SK-N-SH (cell line): ENCODE data around the gene ITCH. TPM values are rescaled to one million over a fixed set of nuclear protein-coding genes. Genes with fewer than 3 reads are reported as not detected.

Experiments
- CTCF ChIA-PET: fragments of 300-600, 350-600 bp; formaldehyde crosslinking; extraction: SDS; loops from one replicate; lab custom pipeline; 2021; lab: Yijun Ruan, JAX
- POLR2A ChIA-PET: fragments of 350-600 bp; sonication (Branson Sonifier 250); formaldehyde crosslinking; extraction: SDS; loops from one replicate; lab custom pipeline; 2020; ENCODE audit warnings: antibody characterized with exemption, inconsistent platforms; lab: Yijun Ruan, JAX
- DNase-seq: peaks from one replicate; pipeline ENCODE4 v3.0.0; 2012
- H2AFZ ChIP-seq: fragments of 200-600 bp; sonication (generic); 2 replicates; pipeline ENCODE4 v1.8.1; 2016; ENCODE audit warnings: antibody characterized with exemption, mild to moderate bottlenecking, low read depth
- H3F3A ChIP-seq: fragments of 200-600 bp; sonication (generic); replicated peaks from 2 replicates; pipeline ENCODE3; 2016; ENCODE audit warnings: antibody characterized with exemption, mild to moderate bottlenecking; ENCODE audit not compliant: insufficient read depth
- H3K27ac ChIP-seq, 2 experiments: fragments of 200-500 bp in 1 of 2; fragments of 200-600 bp in 1 of 2; sonication (Bioruptor generic) in 1 of 2; sonication (generic), shearing (Covaris generic) in 1 of 2; 2 replicates each; pipeline versions ENCODE4 v1.5.1 to v1.6.1; 2014 to 2016; ENCODE audit warnings: low read depth in 2 of 2, inconsistent platforms in 1 of 2, low read length in 1 of 2, mild to moderate bottlenecking in 1 of 2, mixed read lengths in 1 of 2
- H3K27me3 ChIP-seq: fragments of 200-600 bp; sonication (generic), shearing (Covaris generic); 2 replicates; pipeline ENCODE4 v1.6.1; 2016; ENCODE audit warnings: mixed run types; ENCODE audit not compliant: insufficient read depth
- H3K36me3 ChIP-seq, 2 experiments: fragments of 200-500 bp in 1 of 2; fragments of 200-600 bp in 1 of 2; sonication (Bioruptor generic) in 1 of 2; sonication (generic) in 1 of 2; replicated peaks in 1 of 2; 2 replicates each; pipeline versions ENCODE3 to v1.5.1; 2014 to 2016; ENCODE audit warnings: low read length in 1 of 2, mild to moderate bottlenecking in 1 of 2; ENCODE audit not compliant: insufficient read depth in 2 of 2, control insufficient read depth in 1 of 2
- H3K4me1 ChIP-seq, 2 experiments: fragments of 200-500 bp in 1 of 2; fragments of 200-600 bp in 1 of 2; sonication (Bioruptor generic) in 1 of 2; sonication (generic), shearing (Covaris generic) in 1 of 2; 2 replicates each; pipeline versions ENCODE4 v1.5.1 to v1.6.1; 2014 to 2016; ENCODE audit warnings: low read depth in 1 of 2, low read length in 1 of 2, mixed run types in 1 of 2; ENCODE audit not compliant: insufficient read depth in 2 of 2, control insufficient read depth in 1 of 2
- H3K4me2 ChIP-seq: fragments of 200-600 bp; sonication (generic), shearing (Covaris generic); 2 replicates; pipeline ENCODE4 v1.6.1; 2017; ENCODE audit warnings: mixed run types
- H3K4me3 ChIP-seq, 2 experiments: fragments of 200-500 bp in 1 of 2; fragments of 200-600 bp in 1 of 2; sonication (Bioruptor generic) in 1 of 2; sonication (generic), shearing (Covaris generic) in 1 of 2; 2 replicates each; pipeline versions ENCODE4 v1.5.1 to v1.8.1; 2014 to 2016; ENCODE audit warnings: low read depth in 2 of 2, inconsistent platforms in 1 of 2, low read length in 1 of 2, mild to moderate bottlenecking in 1 of 2, mixed read lengths in 1 of 2, moderate library complexity in 1 of 2
- H3K79me2 ChIP-seq: fragments of 200-600 bp; sonication (generic); 2 replicates; pipeline ENCODE4 v1.8.1; 2017; ENCODE audit warnings: mild to moderate bottlenecking; ENCODE audit not compliant: insufficient read depth
- H3K9ac ChIP-seq: fragments of 200-600 bp; sonication (generic); 2 replicates; pipeline ENCODE4 v1.6.1; 2017; ENCODE audit warnings: mixed run types
- H3K9me2 ChIP-seq: fragments of 200-600 bp; sonication (generic); 2 replicates; pipeline ENCODE4 v1.6.1; 2017; ENCODE audit warnings: mixed run types
- H3K9me3 ChIP-seq: fragments of 200-600 bp; sonication (generic); 2 replicates; pipeline ENCODE4 v1.6.1; 2017; ENCODE audit warnings: mixed run types, mild to moderate bottlenecking, moderate library complexity
- H4K20me1 ChIP-seq: fragments of 200-600 bp; sonication (generic); 2 replicates; pipeline ENCODE4 v1.6.1; 2017; ENCODE audit warnings: mild to moderate bottlenecking, mixed run types; ENCODE audit not compliant: insufficient read depth
- ELF1 ChIP-seq: IDR thresholded peaks from 2 replicates; pipeline ENCODE4 v1.4.0; 2012
- FOSL2 ChIP-seq: IDR thresholded peaks from 2 replicates; pipeline ENCODE4 v1.4.0; 2012; ENCODE audit warnings: low read depth, mild to moderate bottlenecking, moderate library complexity, borderline replicate concordance
- FOXJ3 ChIP-seq: sonication (generic); formaldehyde crosslinking; IDR thresholded peaks from 2 replicates; pipeline ENCODE4 v1.5.1; 2020; ENCODE audit warnings: mild to moderate bottlenecking, missing genetic modification reagents
- FOXM1 ChIP-seq: IDR thresholded peaks from 2 replicates; pipeline ENCODE4 v1.4.0; 2012; ENCODE audit warnings: low read depth, mild to moderate bottlenecking
- MEF2A ChIP-seq: IDR thresholded peaks from 2 replicates; pipeline ENCODE4 v1.4.0; 2012; ENCODE audit warnings: low read depth, borderline replicate concordance
- NFIC ChIP-seq: IDR thresholded peaks from 2 replicates; pipeline ENCODE4 v1.4.0; 2012; ENCODE audit warnings: borderline replicate concordance
- NRF1 ChIP-seq: IDR thresholded peaks from 2 replicates; pipeline ENCODE4 v1.6.1; 2012; ENCODE audit warnings: low read depth, mild to moderate bottlenecking, low read length
- POLR2AphosphoS5 ChIP-seq: IDR thresholded peaks from 2 replicates; pipeline ENCODE4 v1.6.1; 2012; ENCODE audit warnings: low read depth, low read length
- RAD21 ChIP-seq: IDR thresholded peaks from 2 replicates; pipeline ENCODE4 v1.6.1; 2012; ENCODE audit warnings: mild to moderate bottlenecking, low read length
- RCOR1 ChIP-seq: fragments of 150-350 bp; IDR thresholded peaks from 2 replicates; pipeline ENCODE4 v1.6.1; 2017; ENCODE audit warnings: antibody characterized with exemption, low read length
- RFX5 ChIP-seq: IDR thresholded peaks from 2 replicates; pipeline ENCODE4 v1.6.1; 2012; ENCODE audit warnings: mild to moderate bottlenecking, improper control_type of control experiment, low read length
- SIN3A ChIP-seq: IDR thresholded peaks from 2 replicates; pipeline ENCODE4 v1.6.1; 2012; ENCODE audit warnings: low read depth, mild to moderate bottlenecking, low read length, moderate library complexity, borderline replicate concordance
- SMC3 ChIP-seq: IDR thresholded peaks from 2 replicates; pipeline ENCODE4 v1.6.1; 2012; ENCODE audit warnings: low read depth, low read length, improper control_type of control experiment
- TAF1 ChIP-seq: IDR thresholded peaks from 2 replicates; pipeline ENCODE4 v1.6.1; 2012; ENCODE audit warnings: low read depth, mild to moderate bottlenecking, low read length, moderate library complexity, borderline replicate concordance
- TCF12 ChIP-seq: IDR thresholded peaks from 2 replicates; pipeline ENCODE4 v1.4.0; 2012
- TEAD4 ChIP-seq: IDR thresholded peaks from 2 replicates; pipeline ENCODE4 v1.4.0; 2012; ENCODE audit warnings: mild to moderate bottlenecking, borderline replicate concordance; ENCODE audit not compliant: insufficient read depth
- YY1 ChIP-seq: IDR thresholded peaks from 2 replicates; pipeline ENCODE4 v1.4.0; 2012; ENCODE audit warnings: low read depth, mild to moderate bottlenecking
- WGBS: methylation state at CpG from one replicate; pipeline ENCODE4 v1.1.6; 2017; ENCODE audit warnings: low lambda C conversion rate; 5-methylcytosine and 5-hydroxymethylcytosine counted together
- polyA plus RNA-seq, 3 experiments: library from polyadenylated mRNA; depleted of rRNA; stranded (reverse); fragments of >200 nt; gene quantifications; 2 replicates each; pipeline ENCODE4 v1.2.3, GENCODE V29; 2012
- TF ChIP-seq, protein P1 (sequence below): IDR thresholded peaks from 2 replicates; pipeline ENCODE4 v1.6.1; 2012; ENCODE audit warnings: mild to moderate bottlenecking, low read depth, low read length, moderate library complexity
- TF ChIP-seq, protein P2 (sequence below): IDR thresholded peaks from 2 replicates; pipeline ENCODE4 v1.4.0; 2012; ENCODE audit warnings: low read depth, borderline replicate concordance
- TF ChIP-seq, protein P3 (sequence below): IDR thresholded peaks from 2 replicates; pipeline ENCODE4; 2012
- TF ChIP-seq, protein P4 (sequence below): IDR thresholded peaks from 2 replicates; pipeline ENCODE4 v1.4.0; 2012; ENCODE audit warnings: low read depth, borderline replicate concordance

Gene ITCH
- polyA plus RNA-seq, 1 of the 3 experiments (the other 2 are of a cell fraction) = 3.8 TPM

DNA sequence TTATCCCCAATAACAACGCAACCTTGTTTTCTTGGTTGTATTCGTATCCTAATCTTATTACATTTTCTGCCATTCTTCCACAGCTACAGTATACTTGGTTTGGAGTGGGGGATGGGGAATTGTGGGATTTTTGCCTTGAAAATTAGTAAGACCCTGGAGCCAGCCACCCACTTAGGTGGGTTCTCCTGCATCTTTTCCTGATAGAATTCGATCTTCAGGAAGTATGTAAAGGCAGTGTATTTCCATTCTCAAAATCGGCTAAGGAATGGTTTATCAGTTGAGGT lies 1.1 kb downstream of the ITCH start:
- peaks cover under 1 to 26% of the 10 kb centered on the region in 2 experiments for H3K36me3 ChIP-seq
- peaks cover 50% of the 10 kb centered on the region for H4K20me1 ChIP-seq

DNA sequence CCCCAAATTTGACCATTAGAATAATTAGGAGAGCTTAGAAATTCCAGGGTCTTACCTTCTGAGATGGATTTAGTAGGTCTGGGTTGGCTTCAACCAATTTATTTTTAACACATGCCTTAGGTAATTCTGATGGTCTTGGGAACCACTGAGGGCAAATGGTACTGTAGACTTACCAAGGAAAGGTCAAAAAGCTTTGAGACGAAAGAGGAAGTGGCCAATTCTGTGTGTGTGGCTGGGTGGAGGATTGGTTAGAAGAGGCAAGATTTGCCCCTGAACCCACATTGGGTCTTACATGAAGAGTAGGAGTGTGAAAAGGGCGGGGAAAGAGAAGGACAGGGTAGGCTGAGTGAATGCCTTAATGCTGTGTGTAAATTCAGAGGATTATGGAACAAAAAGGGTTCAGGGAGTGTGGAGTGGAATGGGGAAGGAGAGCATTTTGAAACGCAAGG lies 2.7 kb downstream of the ITCH start:
- Histone ChIP-seq H2AFZ (no peak overlapping the region), H3K4me2 (peak overlapping the region; percentile 81), H4K20me1 (peaks cover 63% of the 10 kb centered on the region), H3K9me2 (no peaks in the 10 kb centered on the region), H3K79me2 (peaks cover 77% of the 10 kb centered on the region), H3K4me3 (no peak overlapping the region), H3F3A (peaks cover 9% of the 10 kb centered on the region), H3K27ac (no peak overlapping the region), H3K36me3 (peaks cover 11 to 40% of the 10 kb centered on the region in 2 experiments), H3K4me1 (peaks cover 2 to 11% of the 10 kb centered on the region in 2 experiments; a peak in 2 of 4 replicates), H3K9me3 (no peaks in the 10 kb centered on the region), H3K27me3 (no peaks in the 10 kb centered on the region), H3K9ac (no peak overlapping the region)
- ChIA-PET CTCF (interaction anchor here (3.5 kb wide), 1 partner anchor 53 kb away, joined by 17 read pairs; no protein-coding TSS in a partner anchor), POLR2A (no interaction called here)
- WGBS = 93% methylated on average over 3 of the region's 3 CpGs
- DNase-seq = no peak
- TF ChIP-seq, protein P1, sequence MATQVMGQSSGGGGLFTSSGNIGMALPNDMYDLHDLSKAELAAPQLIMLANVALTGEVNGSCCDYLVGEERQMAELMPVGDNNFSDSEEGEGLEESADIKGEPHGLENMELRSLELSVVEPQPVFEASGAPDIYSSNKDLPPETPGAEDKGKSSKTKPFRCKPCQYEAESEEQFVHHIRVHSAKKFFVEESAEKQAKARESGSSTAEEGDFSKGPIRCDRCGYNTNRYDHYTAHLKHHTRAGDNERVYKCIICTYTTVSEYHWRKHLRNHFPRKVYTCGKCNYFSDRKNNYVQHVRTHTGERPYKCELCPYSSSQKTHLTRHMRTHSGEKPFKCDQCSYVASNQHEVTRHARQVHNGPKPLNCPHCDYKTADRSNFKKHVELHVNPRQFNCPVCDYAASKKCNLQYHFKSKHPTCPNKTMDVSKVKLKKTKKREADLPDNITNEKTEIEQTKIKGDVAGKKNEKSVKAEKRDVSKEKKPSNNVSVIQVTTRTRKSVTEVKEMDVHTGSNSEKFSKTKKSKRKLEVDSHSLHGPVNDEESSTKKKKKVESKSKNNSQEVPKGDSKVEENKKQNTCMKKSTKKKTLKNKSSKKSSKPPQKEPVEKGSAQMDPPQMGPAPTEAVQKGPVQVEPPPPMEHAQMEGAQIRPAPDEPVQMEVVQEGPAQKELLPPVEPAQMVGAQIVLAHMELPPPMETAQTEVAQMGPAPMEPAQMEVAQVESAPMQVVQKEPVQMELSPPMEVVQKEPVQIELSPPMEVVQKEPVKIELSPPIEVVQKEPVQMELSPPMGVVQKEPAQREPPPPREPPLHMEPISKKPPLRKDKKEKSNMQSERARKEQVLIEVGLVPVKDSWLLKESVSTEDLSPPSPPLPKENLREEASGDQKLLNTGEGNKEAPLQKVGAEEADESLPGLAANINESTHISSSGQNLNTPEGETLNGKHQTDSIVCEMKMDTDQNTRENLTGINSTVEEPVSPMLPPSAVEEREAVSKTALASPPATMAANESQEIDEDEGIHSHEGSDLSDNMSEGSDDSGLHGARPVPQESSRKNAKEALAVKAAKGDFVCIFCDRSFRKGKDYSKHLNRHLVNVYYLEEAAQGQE = no peak
- TF ChIP-seq, protein P2, sequence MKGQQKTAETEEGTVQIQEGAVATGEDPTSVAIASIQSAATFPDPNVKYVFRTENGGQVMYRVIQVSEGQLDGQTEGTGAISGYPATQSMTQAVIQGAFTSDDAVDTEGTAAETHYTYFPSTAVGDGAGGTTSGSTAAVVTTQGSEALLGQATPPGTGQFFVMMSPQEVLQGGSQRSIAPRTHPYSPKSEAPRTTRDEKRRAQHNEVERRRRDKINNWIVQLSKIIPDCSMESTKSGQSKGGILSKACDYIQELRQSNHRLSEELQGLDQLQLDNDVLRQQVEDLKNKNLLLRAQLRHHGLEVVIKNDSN = no peak
- TF ChIP-seq TCF12 (no peak), YY1 (no peak), POLR2AphosphoS5 (no peak), RAD21 (no peak), ELF1 (no peak), SMC3 (no peak), RCOR1 (no peak), FOXJ3 (CRISPR knock-in tag) (no peak), MEF2A (no peak)
- TF ChIP-seq, protein P3, sequence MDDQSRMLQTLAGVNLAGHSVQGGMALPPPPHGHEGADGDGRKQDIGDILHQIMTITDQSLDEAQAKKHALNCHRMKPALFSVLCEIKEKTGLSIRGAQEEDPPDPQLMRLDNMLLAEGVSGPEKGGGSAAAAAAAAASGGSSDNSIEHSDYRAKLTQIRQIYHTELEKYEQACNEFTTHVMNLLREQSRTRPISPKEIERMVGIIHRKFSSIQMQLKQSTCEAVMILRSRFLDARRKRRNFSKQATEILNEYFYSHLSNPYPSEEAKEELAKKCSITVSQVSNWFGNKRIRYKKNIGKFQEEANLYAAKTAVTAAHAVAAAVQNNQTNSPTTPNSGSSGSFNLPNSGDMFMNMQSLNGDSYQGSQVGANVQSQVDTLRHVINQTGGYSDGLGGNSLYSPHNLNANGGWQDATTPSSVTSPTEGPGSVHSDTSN = no peak
- TF ChIP-seq, protein P4, sequence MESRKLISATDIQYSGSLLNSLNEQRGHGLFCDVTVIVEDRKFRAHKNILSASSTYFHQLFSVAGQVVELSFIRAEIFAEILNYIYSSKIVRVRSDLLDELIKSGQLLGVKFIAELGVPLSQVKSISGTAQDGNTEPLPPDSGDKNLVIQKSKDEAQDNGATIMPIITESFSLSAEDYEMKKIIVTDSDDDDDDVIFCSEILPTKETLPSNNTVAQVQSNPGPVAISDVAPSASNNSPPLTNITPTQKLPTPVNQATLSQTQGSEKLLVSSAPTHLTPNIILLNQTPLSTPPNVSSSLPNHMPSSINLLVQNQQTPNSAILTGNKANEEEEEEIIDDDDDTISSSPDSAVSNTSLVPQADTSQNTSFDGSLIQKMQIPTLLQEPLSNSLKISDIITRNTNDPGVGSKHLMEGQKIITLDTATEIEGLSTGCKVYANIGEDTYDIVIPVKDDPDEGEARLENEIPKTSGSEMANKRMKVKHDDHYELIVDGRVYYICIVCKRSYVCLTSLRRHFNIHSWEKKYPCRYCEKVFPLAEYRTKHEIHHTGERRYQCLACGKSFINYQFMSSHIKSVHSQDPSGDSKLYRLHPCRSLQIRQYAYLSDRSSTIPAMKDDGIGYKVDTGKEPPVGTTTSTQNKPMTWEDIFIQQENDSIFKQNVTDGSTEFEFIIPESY = no peak

More for the DNA sequence above, 1.1 kb downstream of the ITCH start:
- Histone ChIP-seq H3K4me1 (peaks cover 2 to 11% of the 10 kb centered on the region in 2 experiments; a peak in 2 of 4 replicates), H3K27me3 (no peaks in the 10 kb centered on the region), H3K4me3 (peak overlapping the region; percentile 68 to 92), H3K9ac (peak overlapping the region; percentile 92), H3K9me3 (no peaks in the 10 kb centered on the region), H3K27ac (peak overlapping the region in 1 of 2 experiments; percentile 89; a peak in 1 of 4 replicates), H3F3A (peaks cover 9% of the 10 kb centered on the region), H3K9me2 (no peaks in the 10 kb centered on the region), H3K4me2 (peak overlapping the region; percentile 81), H2AFZ (0 out of 2 replicates have a peak overlapping the region, but pooled peaks have one; percentile 73), H3K79me2 (peaks cover 61% of the 10 kb centered on the region)
- no peak for DNase-seq
- TF ChIP-seq TCF12 (no peak), FOXM1 (no peak), FOSL2 (no peak), TAF1 (no peak), TEAD4 (no peak), RFX5 (no peak), NFIC (no peak), SIN3A (no peak), NRF1 (no peak), FOXJ3 (CRISPR knock-in tag) (no peak)
- TF ChIP-seq, protein P4 = no peak
- WGBS = 38% methylated on average over 4 of the region's 4 CpGs
- ChIA-PET CTCF (interaction anchor here (1.0 to 3.1 kb wide), 4 partner anchors 9 to 92 kb away, joined by 3 to 25 read pairs (median 6); no protein-coding TSS in a partner anchor), POLR2A (interaction anchor here (1.6 to 1.9 kb wide), 2 partner anchors 10 to 152 kb away, joined by 8 to 14 read pairs; partner anchors contain the start of gene DYNLRB1)
